SK-N-SH (cell line): ENCODE results near the gene PRG2. TPM values are rescaled to one million over a fixed set of nuclear protein-coding genes. Genes with fewer than 3 reads are reported as not detected.

Experiments
- CTCF ChIA-PET: fragments of 300-600, 350-600 bp; formaldehyde crosslinking; extraction: SDS; loops from one replicate; lab custom pipeline; 2021; lab: Yijun Ruan, JAX
- POLR2A ChIA-PET: fragments of 350-600 bp; sonication (Branson Sonifier 250); formaldehyde crosslinking; extraction: SDS; loops from one replicate; lab custom pipeline; 2020; ENCODE audit warnings: antibody characterized with exemption, inconsistent platforms; lab: Yijun Ruan, JAX
- DNase-seq: peaks from one replicate; pipeline ENCODE4 v3.0.0; 2012
- H2AFZ ChIP-seq: fragments of 200-600 bp; sonication (generic); 2 replicates; pipeline ENCODE4 v1.8.1; 2016; ENCODE audit warnings: antibody characterized with exemption, mild to moderate bottlenecking, low read depth
- H3F3A ChIP-seq: fragments of 200-600 bp; sonication (generic); replicated peaks from 2 replicates; pipeline ENCODE3; 2016; ENCODE audit warnings: antibody characterized with exemption, mild to moderate bottlenecking; ENCODE audit not compliant: insufficient read depth
- H3K27ac ChIP-seq, 2 experiments: fragments of 200-500 bp in 1 of 2; fragments of 200-600 bp in 1 of 2; sonication (Bioruptor generic) in 1 of 2; sonication (generic), shearing (Covaris generic) in 1 of 2; 2 replicates each; pipeline versions ENCODE4 v1.5.1 to v1.6.1; 2014 to 2016; ENCODE audit warnings: low read depth in 2 of 2, inconsistent platforms in 1 of 2, low read length in 1 of 2, mild to moderate bottlenecking in 1 of 2, mixed read lengths in 1 of 2
- H3K27me3 ChIP-seq: fragments of 200-600 bp; sonication (generic), shearing (Covaris generic); 2 replicates; pipeline ENCODE4 v1.6.1; 2016; ENCODE audit warnings: mixed run types; ENCODE audit not compliant: insufficient read depth
- H3K36me3 ChIP-seq, 2 experiments: fragments of 200-500 bp in 1 of 2; fragments of 200-600 bp in 1 of 2; sonication (Bioruptor generic) in 1 of 2; sonication (generic) in 1 of 2; replicated peaks in 1 of 2; 2 replicates each; pipeline versions ENCODE3 to v1.5.1; 2014 to 2016; ENCODE audit warnings: low read length in 1 of 2, mild to moderate bottlenecking in 1 of 2; ENCODE audit not compliant: insufficient read depth in 2 of 2, control insufficient read depth in 1 of 2
- H3K4me1 ChIP-seq, 2 experiments: fragments of 200-500 bp in 1 of 2; fragments of 200-600 bp in 1 of 2; sonication (Bioruptor generic) in 1 of 2; sonication (generic), shearing (Covaris generic) in 1 of 2; 2 replicates each; pipeline versions ENCODE4 v1.5.1 to v1.6.1; 2014 to 2016; ENCODE audit warnings: low read depth in 1 of 2, low read length in 1 of 2, mixed run types in 1 of 2; ENCODE audit not compliant: insufficient read depth in 2 of 2, control insufficient read depth in 1 of 2
- H3K4me2 ChIP-seq: fragments of 200-600 bp; sonication (generic), shearing (Covaris generic); 2 replicates; pipeline ENCODE4 v1.6.1; 2017; ENCODE audit warnings: mixed run types
- H3K4me3 ChIP-seq, 2 experiments: fragments of 200-500 bp in 1 of 2; fragments of 200-600 bp in 1 of 2; sonication (Bioruptor generic) in 1 of 2; sonication (generic), shearing (Covaris generic) in 1 of 2; 2 replicates each; pipeline versions ENCODE4 v1.5.1 to v1.8.1; 2014 to 2016; ENCODE audit warnings: low read depth in 2 of 2, inconsistent platforms in 1 of 2, low read length in 1 of 2, mild to moderate bottlenecking in 1 of 2, mixed read lengths in 1 of 2, moderate library complexity in 1 of 2
- H3K79me2 ChIP-seq: fragments of 200-600 bp; sonication (generic); 2 replicates; pipeline ENCODE4 v1.8.1; 2017; ENCODE audit warnings: mild to moderate bottlenecking; ENCODE audit not compliant: insufficient read depth
- H3K9ac ChIP-seq: fragments of 200-600 bp; sonication (generic); 2 replicates; pipeline ENCODE4 v1.6.1; 2017; ENCODE audit warnings: mixed run types
- H3K9me2 ChIP-seq: fragments of 200-600 bp; sonication (generic); 2 replicates; pipeline ENCODE4 v1.6.1; 2017; ENCODE audit warnings: mixed run types
- H3K9me3 ChIP-seq: fragments of 200-600 bp; sonication (generic); 2 replicates; pipeline ENCODE4 v1.6.1; 2017; ENCODE audit warnings: mixed run types, mild to moderate bottlenecking, moderate library complexity
- H4K20me1 ChIP-seq: fragments of 200-600 bp; sonication (generic); 2 replicates; pipeline ENCODE4 v1.6.1; 2017; ENCODE audit warnings: mild to moderate bottlenecking, mixed run types; ENCODE audit not compliant: insufficient read depth
- FOSL2 ChIP-seq: IDR thresholded peaks from 2 replicates; pipeline ENCODE4 v1.4.0; 2012; ENCODE audit warnings: low read depth, mild to moderate bottlenecking, moderate library complexity, borderline replicate concordance
- GATA2 ChIP-seq: sonication (generic); formaldehyde crosslinking; IDR thresholded peaks from 2 replicates; pipeline ENCODE4 v1.5.0; 2020; ENCODE audit warnings: mild to moderate bottlenecking, missing genetic modification reagents
- MEF2A ChIP-seq: IDR thresholded peaks from 2 replicates; pipeline ENCODE4 v1.4.0; 2012; ENCODE audit warnings: low read depth, borderline replicate concordance
- NFIC ChIP-seq: IDR thresholded peaks from 2 replicates; pipeline ENCODE4 v1.4.0; 2012; ENCODE audit warnings: borderline replicate concordance
- REST ChIP-seq: IDR thresholded peaks from 2 replicates; pipeline ENCODE4 v1.6.1; 2012; ENCODE audit warnings: mild to moderate bottlenecking, low read depth, low read length, moderate library complexity
- RXRA ChIP-seq: IDR thresholded peaks from 2 replicates; pipeline ENCODE4 v1.4.0; 2012; ENCODE audit warnings: low read depth, mild to moderate bottlenecking, borderline replicate concordance
- TAF1 ChIP-seq: IDR thresholded peaks from 2 replicates; pipeline ENCODE4 v1.6.1; 2012; ENCODE audit warnings: low read depth, mild to moderate bottlenecking, low read length, moderate library complexity, borderline replicate concordance
- TEAD4 ChIP-seq: IDR thresholded peaks from 2 replicates; pipeline ENCODE4 v1.4.0; 2012; ENCODE audit warnings: mild to moderate bottlenecking, borderline replicate concordance; ENCODE audit not compliant: insufficient read depth
- YY1 ChIP-seq: IDR thresholded peaks from 2 replicates; pipeline ENCODE4 v1.4.0; 2012; ENCODE audit warnings: low read depth, mild to moderate bottlenecking
- ZBTB33 ChIP-seq: IDR thresholded peaks from 2 replicates; pipeline ENCODE4 v1.4.0; 2012; ENCODE audit warnings: low read depth, borderline replicate concordance
- WGBS: methylation state at CpG from one replicate; pipeline ENCODE4 v1.1.6; 2017; ENCODE audit warnings: low lambda C conversion rate; 5-methylcytosine and 5-hydroxymethylcytosine counted together
- polyA plus RNA-seq, 3 experiments: library from polyadenylated mRNA; depleted of rRNA; stranded (reverse); fragments of >200 nt; gene quantifications; 2 replicates each; pipeline ENCODE4 v1.2.3, GENCODE V29; 2012

The PRG2 gene
- polyA plus RNA-seq, 1 of the 3 experiments (the other 2 are of a cell fraction), result not detected

- H3F3A ChIP-seq, result no peaks in the 10 kb centered on the region
- H2AFZ ChIP-seq, result no peak overlapping the region
- H3K9ac ChIP-seq, result no peak overlapping the region
- peaks cover 4% of the 10 kb centered on the region; the same call in 1 of the 2 replicates for H3K27me3 ChIP-seq
- no peaks in the 10 kb centered on the region for H3K9me2 ChIP-seq
- H3K36me3 ChIP-seq, result no peaks in the 10 kb centered on the region
- POLR2A ChIA-PET, result no interaction called here
- TF ChIP-seq TEAD4 (no peak), RXRA (no peak), NFIC (no peak), TAF1 (no peak)
- TF ChIP-seq, all 33 proteins: peak for 0
- Histone ChIP-seq H3K4me1 (peaks cover 0 to under 1% of the 10 kb centered on the region in 2 experiments; a peak in 1 of 4 replicates), H3K9me3 (no peaks in the 10 kb centered on the region), H3K4me2 (no peak overlapping the region), H3K4me3 (no peak overlapping the region), H3K79me2 (no peaks in the 10 kb centered on the region), H3K27ac (no peak overlapping the region), H4K20me1 (no peaks in the 10 kb centered on the region)
- CTCF ChIA-PET, result no interaction called here
- 75% methylated on average over 6 of the region's 6 CpGs for WGBS
- DNase-seq, result no peak
These were observed 35.8 kb downstream of the PRG2 start for GRCh38 chr11:57354699-57355098.

GRCh38 chr11:57353852-57354251 is 36.6 kb downstream of the PRG2 start:
- TF ChIP-seq GATA2 (CRISPR knock-in tag) (no peak), MEF2A (no peak), REST (no peak), ZBTB33 (no peak), FOSL2 (no peak), YY1 (no peak)
- Histone ChIP-seq H3K9me3 (no peaks in the 10 kb centered on the region), H3K4me1 (peaks cover 0 to 2% of the 10 kb centered on the region in 2 experiments; a peak in 1 of 4 replicates), H2AFZ (no peak overlapping the region), H4K20me1 (no peaks in the 10 kb centered on the region), H3K9me2 (no peaks in the 10 kb centered on the region), H3K36me3 (no peaks in the 10 kb centered on the region), H3K27me3 (peaks cover 4% of the 10 kb centered on the region; the same call in 1 of the 2 replicates), H3K4me2 (no peak overlapping the region), H3K27ac (no peak overlapping the region), H3K4me3 (no peak overlapping the region), H3K9ac (no peak overlapping the region), H3K79me2 (no peaks in the 10 kb centered on the region), H3F3A (no peaks in the 10 kb centered on the region)
- WGBS, result 72% methylated on average over 4 of the region's 4 CpGs
- no peak for DNase-seq
- POLR2A ChIA-PET, result no interaction called here
- CTCF ChIA-PET, result interaction anchor here (1.0 to 1.2 kb wide), 3 partner anchors 70 to 105 kb away, joined by 3 read pairs; no protein-coding TSS in a partner anchor
